GM12892 (cell line): ENCODE measurements around the gene FBXL17.
A peak's percentile ranks its signal among the peaks of the same experiment; 100 is the strongest.

Experiments used
- DNase-seq: peaks from one replicate; pipeline ENCODE4 v3.0.0; 2011; ENCODE audit not compliant: insufficient read length
- FAIRE-seq: peaks from 2 replicates; lab custom pipeline; 2011; peaks lifted over from hg19 to GRCh38; lab: Jason Lieb, UNC
- POLR2A ChIP-seq: IDR thresholded peaks from 2 replicates; pipeline ENCODE4 v1.6.1; 2011; ENCODE audit warnings: low read depth, low read length, control low read depth
- POLR2AphosphoS5 ChIP-seq: IDR thresholded peaks from 2 replicates; pipeline ENCODE4 v1.6.1; 2011; ENCODE audit warnings: low read depth, low read length, control low read depth
- TAF1 ChIP-seq: IDR thresholded peaks from 2 replicates; pipeline ENCODE4 v1.6.1; 2011; ENCODE audit warnings: low read depth, mild to moderate bottlenecking, control low read depth, low read length, borderline replicate concordance

Gene FBXL17

DNA sequence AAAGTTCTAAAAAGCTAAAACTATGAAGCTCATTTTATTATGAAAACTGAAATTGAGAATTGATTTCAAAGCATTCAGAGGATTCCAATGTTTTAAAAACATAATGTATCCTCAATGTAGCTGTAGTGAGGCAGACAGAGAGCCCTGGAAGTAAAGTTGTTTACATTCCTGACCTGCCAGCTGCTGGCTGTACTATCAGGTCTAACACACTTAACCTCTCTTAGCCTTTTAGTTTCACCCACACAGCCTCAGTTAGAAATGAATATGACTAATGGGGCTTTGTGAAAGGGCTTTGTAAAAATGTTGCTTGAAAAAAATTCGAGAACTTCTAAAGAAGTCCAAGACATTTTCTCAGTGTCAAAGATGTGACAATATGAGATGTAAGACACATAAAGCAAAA lies 122.6 kb downstream of the FBXL17 start:
- DNase-seq (no peak), FAIRE-seq (peak; percentile 62)
- TF ChIP-seq POLR2A = no peak

- TF ChIP-seq TAF1 (no peak), POLR2A (no peak), POLR2AphosphoS5 (no peak)
- DNase-seq = no peak
- no peak for FAIRE-seq
These were observed 123.9 kb downstream of the FBXL17 start for GRCh38 chr5:108257996-108258395.

DNA sequence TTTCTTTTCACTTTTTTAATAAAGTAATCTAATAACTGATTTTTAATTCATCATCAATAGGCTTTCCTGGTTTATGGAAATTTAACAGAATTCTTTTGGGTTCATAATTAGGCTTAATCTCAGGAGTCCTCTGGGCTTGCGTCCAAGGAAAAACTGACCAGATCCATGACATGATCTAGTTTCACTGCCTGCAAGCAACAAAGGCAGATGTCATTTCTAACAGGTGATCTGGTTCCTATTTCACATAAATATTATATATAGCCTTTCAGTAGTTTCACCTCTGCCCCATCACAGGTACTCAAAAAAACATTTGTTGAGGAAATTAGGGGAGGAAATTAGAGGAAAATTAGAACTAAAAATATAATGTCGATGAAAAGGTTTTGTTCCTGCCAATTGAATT lies 126.4 kb downstream of the FBXL17 start:
- FAIRE-seq (no peak), DNase-seq (no peak)
- no peak for TF ChIP-seq POLR2A
- TF ChIP-seq TAF1 = no peak
- TF ChIP-seq POLR2AphosphoS5 = no peak

GRCh38 chr5:108251350-108251749 lies 130.5 kb downstream of the FBXL17 start:
- no peak for FAIRE-seq
- DNase-seq = no peak
- no peak for TF ChIP-seq TAF1
- no peak for TF ChIP-seq POLR2AphosphoS5
- no peak for TF ChIP-seq POLR2A

DNA sequence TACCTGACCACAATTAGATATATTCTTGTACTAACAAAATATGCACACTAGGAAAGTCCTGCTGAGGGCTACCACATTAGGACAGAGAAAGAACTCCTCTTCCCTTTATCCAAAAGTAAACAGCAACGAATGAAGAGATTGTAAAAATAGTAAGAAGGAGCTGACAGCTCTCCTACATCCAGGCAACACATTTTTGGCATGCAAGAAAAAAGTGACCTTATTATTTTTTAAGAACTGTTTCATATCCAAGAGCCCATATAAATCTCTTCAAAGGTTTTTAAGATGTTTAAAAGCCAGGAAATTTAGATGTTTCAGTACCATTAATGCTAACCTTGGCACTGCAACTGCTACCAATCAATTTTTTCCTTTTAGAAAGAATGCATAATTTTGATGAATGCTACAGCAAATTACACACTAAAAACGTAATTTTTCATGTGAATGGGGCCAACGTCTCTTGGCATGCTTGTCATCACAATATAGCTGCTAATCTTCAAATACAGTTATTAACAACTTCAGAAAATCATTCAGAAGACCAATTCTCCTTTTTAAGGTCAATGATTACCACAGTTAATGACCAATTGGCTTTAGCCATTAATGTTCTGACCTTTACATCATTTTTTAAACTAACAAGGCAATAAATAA lies 132.0 kb downstream of the FBXL17 start:
- TF ChIP-seq TAF1 (no peak), POLR2A (no peak), POLR2AphosphoS5 (no peak)
- no peak for DNase-seq
- FAIRE-seq = no peak

- DNase-seq (no peak), FAIRE-seq (no peak)
- no peak for TF ChIP-seq POLR2AphosphoS5
- TF ChIP-seq TAF1 = no peak
- TF ChIP-seq POLR2A = no peak
These were observed 132.7 kb downstream of the FBXL17 start for GRCh38 chr5:108249095-108249784.

GRCh38 chr5:108238936-108239887 lies 142.7 kb downstream of the FBXL17 start:
- FAIRE-seq = no peak

DNA sequence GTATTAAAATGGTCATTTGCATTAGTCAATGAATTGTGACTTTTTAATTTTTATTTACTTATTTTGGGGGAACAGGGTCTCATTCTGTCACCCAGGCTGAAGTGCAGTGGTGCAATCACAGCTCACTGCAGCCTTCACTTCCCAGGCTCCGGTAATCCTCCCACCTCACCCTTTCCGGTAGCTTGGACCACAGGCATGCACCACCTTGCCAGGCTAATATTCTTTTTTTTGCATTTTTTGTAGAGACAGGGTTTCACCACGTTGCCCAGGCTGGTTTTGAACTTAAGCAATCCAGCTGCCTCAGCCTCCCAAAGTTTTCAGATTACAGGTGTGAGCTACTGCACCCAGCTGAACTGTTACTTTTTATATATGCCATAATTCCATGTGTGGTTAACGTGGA lies 143.4 kb downstream of the FBXL17 start:
- TF ChIP-seq POLR2A (no peak), POLR2AphosphoS5 (no peak), TAF1 (no peak)
- FAIRE-seq (no peak), DNase-seq (no peak)

More at GRCh38 chr5:108238936-108239887, 142.7 kb downstream of the FBXL17 start:
- TF ChIP-seq POLR2A (no peak), POLR2AphosphoS5 (no peak), TAF1 (no peak)
- DNase-seq = no peak

DNA sequence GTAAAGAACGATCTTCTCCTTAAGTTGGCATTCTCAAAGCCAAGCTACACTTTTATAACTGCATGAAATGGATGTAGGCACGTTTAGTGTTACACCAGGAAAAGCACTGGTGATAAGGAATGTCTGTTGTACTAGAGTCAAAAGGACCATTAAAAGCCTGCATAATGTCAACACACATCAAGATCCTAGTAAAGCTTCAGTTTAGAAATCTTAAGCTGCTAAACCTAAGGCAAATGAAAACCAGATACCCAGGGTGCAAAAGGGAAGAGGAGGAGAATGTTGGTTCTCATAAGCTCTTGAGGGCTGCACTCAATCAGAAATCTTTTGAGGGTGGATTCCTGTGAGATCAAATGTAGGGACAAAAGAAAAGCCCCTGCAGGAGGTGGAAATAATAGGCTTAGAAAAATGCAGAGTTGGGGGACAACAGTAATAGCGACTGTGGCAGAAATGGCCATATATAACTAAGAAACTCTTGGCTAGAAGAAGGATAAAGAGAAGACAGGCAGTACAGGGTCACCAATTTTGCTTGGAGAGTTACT lies 148.2 kb downstream of the FBXL17 start:
- DNase-seq = no peak
- TF ChIP-seq POLR2AphosphoS5 (no peak), TAF1 (no peak), POLR2A (no peak)
- no peak for FAIRE-seq

GRCh38 chr5:108232805-108233204 lies 149.1 kb downstream of the FBXL17 start:
- FAIRE-seq = no peak
- TF ChIP-seq POLR2AphosphoS5 (no peak), TAF1 (no peak), POLR2A (no peak)
- no peak for DNase-seq

GRCh38 chr5:108222011-108222410 lies 159.9 kb downstream of the FBXL17 start:
- TF ChIP-seq POLR2AphosphoS5 = no peak
- TF ChIP-seq POLR2A = no peak
- TF ChIP-seq TAF1 = no peak
- DNase-seq = no peak
- no peak for FAIRE-seq
